B cell (primary cell): ENCODE data around the gene TMC8.

Experiments
- CTCF ChIP-seq: fragments of 200-600 bp; IDR thresholded peaks from one replicate; pipeline ENCODE4 v1.8.0; 2022; ENCODE audit warnings: antibody characterized with exemption, mild to moderate bottlenecking
- EZH2 ChIP-seq: IDR thresholded peaks from 2 replicates; pipeline ENCODE4 v1.6.1; 2012; ENCODE audit warnings: borderline replicate concordance, low read depth, mild to moderate bottlenecking, moderate library complexity, low read length; ENCODE audit not compliant: insufficient read depth, poor library complexity, severe bottlenecking

- no peak for TF ChIP-seq CTCF
- no peak for TF ChIP-seq EZH2
Observed at GRCh38 chr17:78088529-78088928, 42.0 kb upstream of the TMC8 start.
